ENCODE data around the gene RTP4.

DNA sequence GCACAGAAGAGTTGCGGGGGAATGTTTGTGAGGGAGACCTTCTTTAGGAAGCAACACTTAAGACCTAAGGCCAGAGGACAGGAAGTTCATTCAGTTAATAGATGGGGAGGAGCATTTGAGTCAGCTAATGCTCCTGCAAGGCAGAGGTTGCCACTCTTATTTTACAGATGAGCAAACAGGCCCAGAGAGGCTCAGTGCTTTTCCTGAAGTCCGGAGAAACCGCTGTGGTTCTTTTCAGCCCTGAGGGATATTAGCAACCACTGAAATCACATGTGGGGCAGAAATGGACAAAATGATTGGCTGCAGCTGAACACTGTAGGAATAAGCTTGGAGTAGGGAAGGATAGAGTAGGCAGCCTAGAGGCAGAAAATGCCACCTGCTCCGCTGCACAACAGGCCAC, 33.3 kb upstream of the RTP4 start:
- TF ChIP-seq CTCF (conservative IDR thresholded peaks at IDR 0.05 in 1 of 2, IDR thresholded peaks at IDR 0.05 in 1 of 2; ENCODE audit: extremely low read depth in 1 of 2, insufficient read depth in 1 of 2, low read depth in 1 of 2, low read length in 2 of 2) (no peak), EZH2 (IDR thresholded peaks at IDR 0.05; ENCODE audit: borderline replicate concordance, low read length) (no peak)

All from mammary epithelial cell (primary cell).